Suprapubic skin (tissue), 4 donors: ENCODE measurements around the gene PRDM11. TPM values are rescaled to one million over a fixed set of nuclear protein-coding genes. Genes with fewer than 3 reads are reported as not detected.

ENCODE experiments used
- DNase-seq, 2 donors: peaks; one replicate each; pipeline ENCODE4 v3.0.0-alpha.2; 2019; ENCODE audit warnings: low spot score in 2 of 2
- H3K27ac ChIP-seq: fragments of 200-600 bp; sonication (generic); one replicate; pipeline ENCODE4 v1.5.1; 2019
- H3K27me3 ChIP-seq: fragments of 200-600 bp; sonication (generic); one replicate; pipeline ENCODE4 v1.5.1; 2019
- H3K36me3 ChIP-seq: fragments of 200-600 bp; sonication (generic); one replicate; pipeline ENCODE4 v1.5.1; 2019
- H3K4me1 ChIP-seq: fragments of 200-600 bp; sonication (generic); one replicate; pipeline ENCODE4 v1.5.1; 2019
- H3K4me3 ChIP-seq: fragments of 200-600 bp; sonication (generic); one replicate; pipeline ENCODE4 v1.5.1; 2019; ENCODE audit warnings: mild to moderate bottlenecking
- H3K9me3 ChIP-seq: fragments of 200-600 bp; sonication (generic); one replicate; pipeline ENCODE4 v1.5.1; 2019
- CTCF ChIP-seq, 2 donors: fragments of 200-600 bp in 1 of 2; fragments of 450-650 bp in 1 of 2; sonication (generic) in 1 of 2; IDR thresholded peaks; one replicate each; pipeline ENCODE4 v1.5.1; 2016 to 2019; ENCODE audit warnings: antibody characterized with exemption in 2 of 2, mild to moderate bottlenecking in 1 of 2, moderate library complexity in 1 of 2
- EP300 ChIP-seq: sonication (generic); formaldehyde crosslinking; IDR thresholded peaks from one replicate; pipeline ENCODE4 v1.6.1; 2017; ENCODE audit warnings: antibody characterized with exemption
- POLR2A ChIP-seq, 2 donors: fragments of 450-650 bp; IDR thresholded peaks; one replicate each; pipeline ENCODE4 v1.6.1; 2017; ENCODE audit warnings: antibody characterized with exemption in 2 of 2, mild to moderate bottlenecking in 2 of 2, moderate library complexity in 2 of 2
- POLR2AphosphoS5 ChIP-seq, 3 donors: sonication (generic); formaldehyde crosslinking; IDR thresholded peaks; one replicate each; pipeline ENCODE4 v1.6.1; 2017; ENCODE audit warnings: antibody characterized with exemption in 3 of 3
- WGBS: methylation state at CpG from one replicate; pipeline ENCODE4 v1.1.5; 2018; 5-methylcytosine and 5-hydroxymethylcytosine counted together
- total RNA-seq, 4 donors: library from RNA; depleted of rRNA; stranded (reverse); fragments of >200 nt; gene quantifications; one replicate each; pipeline ENCODE4 v1.1.0, GENCODE V29; 2016

Gene PRDM11
- total RNA-seq, 4 donors from 2014 or later = 9.1 to 11.9 (median 11.0) TPM

- TF ChIP-seq CTCF (IDR thresholded peaks at IDR 0.05) = no peak
- TF ChIP-seq POLR2AphosphoS5 (IDR thresholded peaks at IDR 0.05) = no peak
- TF ChIP-seq EP300 = no peak
- TF ChIP-seq POLR2A (IDR thresholded peaks at IDR 0.05) = no peak
- no peak overlapping the region for H3K27ac ChIP-seq
- DNase-seq = no peak
- no peaks in the 10 kb centered on the region for H3K27me3 ChIP-seq
- H3K4me3 ChIP-seq = no peak overlapping the region
- no peaks in the 10 kb centered on the region for H3K9me3 ChIP-seq
- 63% methylated on average over 6 of the region's 6 CpGs for WGBS
- peaks cover 37% of the 10 kb centered on the region for H3K4me1 ChIP-seq
- H3K36me3 ChIP-seq = no peaks in the 10 kb centered on the region
Measured at GRCh38 chr11:45151362-45151982, 5.0 kb downstream of the PRDM11 start.

- TF ChIP-seq POLR2A (IDR thresholded peaks at IDR 0.05) = no peak
- no peak for TF ChIP-seq POLR2AphosphoS5 (IDR thresholded peaks at IDR 0.05)
- TF ChIP-seq CTCF (IDR thresholded peaks at IDR 0.05) = no peak
- TF ChIP-seq EP300 = no peak
- Histone ChIP-seq H3K4me1 (peaks cover 44% of the 10 kb centered on the region), H3K27ac (no peak overlapping the region), H3K36me3 (no peaks in the 10 kb centered on the region), H3K27me3 (no peaks in the 10 kb centered on the region), H3K4me3 (no peak overlapping the region), H3K9me3 (no peaks in the 10 kb centered on the region)
- 84% methylated on average over 14 of the region's 14 CpGs for WGBS
- peak in 1 of 2 donors; percentile 67 for DNase-seq
Measured at GRCh38 chr11:45152740-45153595, 6.5 kb downstream of the PRDM11 start.

- 95% methylated on average over 6 of the region's 6 CpGs for WGBS
- Histone ChIP-seq H3K9me3 (no peaks in the 10 kb centered on the region), H3K4me3 (no peak overlapping the region), H3K27me3 (no peaks in the 10 kb centered on the region), H3K27ac (no peak overlapping the region), H3K36me3 (no peaks in the 10 kb centered on the region), H3K4me1 (peaks cover 49% of the 10 kb centered on the region)
- DNase-seq = no peak
- no peak for TF ChIP-seq CTCF (IDR thresholded peaks at IDR 0.05)
- no peak for TF ChIP-seq POLR2A (IDR thresholded peaks at IDR 0.05)
- no peak for TF ChIP-seq EP300
- TF ChIP-seq POLR2AphosphoS5 (IDR thresholded peaks at IDR 0.05) = no peak
Measured at GRCh38 chr11:45154276-45154675, 7.8 kb downstream of the PRDM11 start.

- no peaks in the 10 kb centered on the region for H3K36me3 ChIP-seq
- no peak overlapping the region for H3K4me3 ChIP-seq
- TF ChIP-seq POLR2AphosphoS5 (IDR thresholded peaks at IDR 0.05) (no peak), POLR2A (IDR thresholded peaks at IDR 0.05) (no peak), EP300 (no peak), CTCF (IDR thresholded peaks at IDR 0.05) (no peak)
- no peak overlapping the region for H3K27ac ChIP-seq
- DNase-seq = peak in 1 of 2 donors; percentile 62
- H3K27me3 ChIP-seq = no peaks in the 10 kb centered on the region
- no peaks in the 10 kb centered on the region for H3K9me3 ChIP-seq
- WGBS = 56% methylated on average over 11 of the region's 11 CpGs
- H3K4me1 ChIP-seq = peaks cover 57% of the 10 kb centered on the region
Measured at GRCh38 chr11:45155058-45155551, 8.7 kb downstream of the PRDM11 start.

- WGBS = 81% methylated on average over 4 of the region's 4 CpGs
- peaks cover 57% of the 10 kb centered on the region for H3K4me1 ChIP-seq
- H3K27me3 ChIP-seq = no peaks in the 10 kb centered on the region
- H3K4me3 ChIP-seq = no peak overlapping the region
- no peak overlapping the region for H3K27ac ChIP-seq
- H3K9me3 ChIP-seq = no peaks in the 10 kb centered on the region
- TF ChIP-seq POLR2AphosphoS5 (IDR thresholded peaks at IDR 0.05) (no peak), CTCF (IDR thresholded peaks at IDR 0.05) (no peak), POLR2A (IDR thresholded peaks at IDR 0.05) (no peak), EP300 (no peak)
- H3K36me3 ChIP-seq = no peaks in the 10 kb centered on the region
- peak in 1 of 2 donors; percentile 32 for DNase-seq
Measured at GRCh38 chr11:45155627-45156180, 9.3 kb downstream of the PRDM11 start.
